A204.1 (cell line): ENCODE results near the gene ADO.

ENCODE experiments used
- FAIRE-seq: peaks from 2 replicates; lab custom pipeline; 2012; peaks lifted over from hg19 to GRCh38; lab: Jason Lieb, UNC

Gene ADO

GRCh38 chr10:62818426-62819011 is 14.0 kb downstream of the ADO start:
- no peak for FAIRE-seq

GRCh38 chr10:62819141-62819920 is 14.8 kb downstream of the ADO start:
- FAIRE-seq: no peak

- FAIRE-seq: no peak
Observed at GRCh38 chr10:62820586-62820985, 16.1 kb downstream of the ADO start.

GRCh38 chr10:62826273-62826672 is 21.8 kb downstream of the ADO start:
- no peak for FAIRE-seq

GRCh38 chr10:62829622-62830021 is 25.1 kb downstream of the ADO start:
- no peak for FAIRE-seq

- no peak for FAIRE-seq
Observed at GRCh38 chr10:62830679-62831078, 26.2 kb downstream of the ADO start.

- no peak for FAIRE-seq
Observed at GRCh38 chr10:62831346-62831745, 26.8 kb downstream of the ADO start.

- FAIRE-seq: no peak
Observed at GRCh38 chr10:62839590-62839989, 35.1 kb downstream of the ADO start.

GRCh38 chr10:62842983-62843382 is 38.5 kb downstream of the ADO start:
- FAIRE-seq: no peak

- FAIRE-seq: no peak
Observed at GRCh38 chr10:62843600-62843999, 39.1 kb downstream of the ADO start.

GRCh38 chr10:62844280-62845011 is 39.9 kb downstream of the ADO start:
- no peak for FAIRE-seq

GRCh38 chr10:62847433-62847832 is 42.9 kb downstream of the ADO start:
- FAIRE-seq: no peak

GRCh38 chr10:62850646-62851045 is 46.1 kb downstream of the ADO start:
- no peak for FAIRE-seq

GRCh38 chr10:62851442-62851841 is 46.9 kb downstream of the ADO start:
- no peak for FAIRE-seq

- no peak for FAIRE-seq
Observed at GRCh38 chr10:62852961-62853702, 48.6 kb downstream of the ADO start.

GRCh38 chr10:62853710-62854109 is 49.2 kb downstream of the ADO start:
- FAIRE-seq: no peak

- no peak for FAIRE-seq
Observed at GRCh38 chr10:62856021-62856420, 51.5 kb downstream of the ADO start.
